Measurements from ENCODE around the gene IFNA13.
A peak's percentile ranks its signal among the peaks of the same experiment; 100 is the strongest.

IFNA13 gene

GRCh38 chr9:21340735-21341134 is 27.1 kb downstream of the IFNA13 start:
- DNase-seq, result no peak
- no peaks in the 10 kb centered on the region for H3K79me2 ChIP-seq (ENCODE audit: low read length)
- no peak overlapping the region for H2AFZ ChIP-seq (ENCODE audit: low read length)
- no peaks in the 10 kb centered on the region for H4K20me1 ChIP-seq (ENCODE audit: insufficient read depth, low read length)
- no peaks in the 10 kb centered on the region; the same call in 1 of the 2 replicates for H3K27me3 ChIP-seq (replicated peaks; ENCODE audit: insufficient read depth, low read length)
- H3K9me2 ChIP-seq (replicated peaks; ENCODE audit: insufficient read depth, low read length), result no peaks in the 10 kb centered on the region
- H3K4me3 ChIP-seq (ENCODE audit: low read length), result no peak overlapping the region
- H3K4me2 ChIP-seq (ENCODE audit: low read depth, low read length), result no peak overlapping the region
- no peak overlapping the region for H3K27ac ChIP-seq (ENCODE audit: low read length)
- no peaks in the 10 kb centered on the region for H3K9me3 ChIP-seq (replicated peaks; ENCODE audit: insufficient read depth, low read length)
- TF ChIP-seq CTCF (IDR thresholded peaks at IDR 0.05; ENCODE audit: low read length), result no peak
- TF ChIP-seq EZH2phosphoT487 (IDR thresholded peaks at IDR 0.05; ENCODE audit: low read length), result no peak
- TF ChIP-seq EZH2 (optimal IDR thresholded peaks at IDR 0.05; ENCODE audit: low read depth, low read length), result no peak
- no peaks in the 10 kb centered on the region for H3F3A ChIP-seq (ENCODE audit: insufficient read depth, low read length)
- no peak overlapping the region for H3K9ac ChIP-seq (ENCODE audit: low read length)
- H3K4me1 ChIP-seq (ENCODE audit: low read length), result no peaks in the 10 kb centered on the region
- no peaks in the 10 kb centered on the region for H3K36me3 ChIP-seq (replicated peaks; ENCODE audit: insufficient read depth, low read length)

- Histone ChIP-seq H3K36me3 (replicated peaks; ENCODE audit: insufficient read depth, low read length) (no peaks in the 10 kb centered on the region; the same call in 1 of the 2 replicates), H3K9me3 (replicated peaks; ENCODE audit: insufficient read depth, low read length) (no peaks in the 10 kb centered on the region), H3K4me3 (ENCODE audit: low read length) (no peak overlapping the region), H4K20me1 (ENCODE audit: insufficient read depth, low read length) (no peaks in the 10 kb centered on the region), H3K9ac (ENCODE audit: low read length) (no peak overlapping the region), H2AFZ (ENCODE audit: low read length) (no peak overlapping the region), H3K4me2 (ENCODE audit: low read depth, low read length) (no peak overlapping the region), H3K79me2 (ENCODE audit: low read length) (peaks cover 36% of the 10 kb centered on the region), H3K27ac (ENCODE audit: low read length) (no peak overlapping the region), H3K9me2 (replicated peaks; ENCODE audit: insufficient read depth, low read length) (no peaks in the 10 kb centered on the region), H3K4me1 (ENCODE audit: low read length) (no peaks in the 10 kb centered on the region; the same call in 1 of the 2 replicates), H3K27me3 (replicated peaks; ENCODE audit: insufficient read depth, low read length) (no peaks in the 10 kb centered on the region; the same call in 1 of the 2 replicates), H3F3A (ENCODE audit: insufficient read depth, low read length) (no peaks in the 10 kb centered on the region)
- TF ChIP-seq EZH2phosphoT487 (IDR thresholded peaks at IDR 0.05; ENCODE audit: low read length) (no peak), EZH2 (optimal IDR thresholded peaks at IDR 0.05; ENCODE audit: low read depth, low read length) (no peak)
- DNase-seq, result no peak
Observed at GRCh38 chr9:21336457-21336856, 31.4 kb downstream of the IFNA13 start.

- no peaks in the 10 kb centered on the region; the same call in 1 of the 2 replicates for H3K36me3 ChIP-seq (replicated peaks; ENCODE audit: insufficient read depth, low read length)
- H3K79me2 ChIP-seq (ENCODE audit: low read length), result peaks cover 43% of the 10 kb centered on the region
- peak; percentile 79 for DNase-seq
- peak within 1 kb of the TSS; percentile 77 for H3K4me2 ChIP-seq (ENCODE audit: low read depth, low read length)
- H3K4me3 ChIP-seq (ENCODE audit: low read length), result peak within 1 kb of the TSS; percentile 87
- H3F3A ChIP-seq (ENCODE audit: insufficient read depth, low read length), result no peaks in the 10 kb centered on the region
- TF ChIP-seq EZH2phosphoT487 (IDR thresholded peaks at IDR 0.05; ENCODE audit: low read length), result no peak
- H2AFZ ChIP-seq (ENCODE audit: low read length), result peak within 1 kb of the TSS; percentile 65
- peak within 1 kb of the TSS; percentile 82 for H3K9ac ChIP-seq (ENCODE audit: low read length)
- no peaks in the 10 kb centered on the region; the same call in 1 of the 2 replicates for H3K27me3 ChIP-seq (replicated peaks; ENCODE audit: insufficient read depth, low read length)
- no peaks in the 10 kb centered on the region; the same call in 1 of the 2 replicates for H3K4me1 ChIP-seq (ENCODE audit: low read length)
- no peaks in the 10 kb centered on the region for H3K9me3 ChIP-seq (replicated peaks; ENCODE audit: insufficient read depth, low read length)
- H3K9me2 ChIP-seq (replicated peaks; ENCODE audit: insufficient read depth, low read length), result no peaks in the 10 kb centered on the region
- H4K20me1 ChIP-seq (ENCODE audit: insufficient read depth, low read length), result no peaks in the 10 kb centered on the region
- peak within 1 kb of the TSS; percentile 72; the same call in 1 of the 2 replicates for H3K27ac ChIP-seq (ENCODE audit: low read length)
Observed at GRCh38 chr9:21334701-21335632, 32.9 kb downstream of the IFNA13 start, which contains the start of gene KLHL9. Gene KLHL9 (minus strand): TSS chr9:21335404. CDS start chr9:21334859, 545 bp downstream.

- no peaks in the 10 kb centered on the region; the same call in 1 of the 2 replicates for H3K4me1 ChIP-seq (ENCODE audit: low read length)
- DNase-seq, result no peak
- H3K9me3 ChIP-seq (replicated peaks; ENCODE audit: insufficient read depth, low read length), result no peaks in the 10 kb centered on the region
- no peaks in the 10 kb centered on the region for H3K27me3 ChIP-seq (replicated peaks; ENCODE audit: insufficient read depth, low read length)
- H3K27ac ChIP-seq (ENCODE audit: low read length), result no peak overlapping the region
- no peaks in the 10 kb centered on the region; the same call in 1 of the 2 replicates for H3K36me3 ChIP-seq (replicated peaks; ENCODE audit: insufficient read depth, low read length)
- no peak overlapping the region for H3K4me3 ChIP-seq (ENCODE audit: low read length)
- H3K9me2 ChIP-seq (replicated peaks; ENCODE audit: insufficient read depth, low read length), result no peaks in the 10 kb centered on the region
- no peak overlapping the region for H3K4me2 ChIP-seq (ENCODE audit: low read depth, low read length)
- no peak for TF ChIP-seq CTCF (IDR thresholded peaks at IDR 0.05; ENCODE audit: low read length)
- no peak for TF ChIP-seq EZH2 (optimal IDR thresholded peaks at IDR 0.05; ENCODE audit: low read depth, low read length)
- no peak for TF ChIP-seq EZH2phosphoT487 (IDR thresholded peaks at IDR 0.05; ENCODE audit: low read length)
- no peak overlapping the region for H3K9ac ChIP-seq (ENCODE audit: low read length)
- no peak overlapping the region for H2AFZ ChIP-seq (ENCODE audit: low read length)
- no peaks in the 10 kb centered on the region for H3F3A ChIP-seq (ENCODE audit: insufficient read depth, low read length)
- H4K20me1 ChIP-seq (ENCODE audit: insufficient read depth, low read length), result no peaks in the 10 kb centered on the region
- peaks cover 43% of the 10 kb centered on the region for H3K79me2 ChIP-seq (ENCODE audit: low read length)
Observed at GRCh38 chr9:21333226-21333625, 34.6 kb downstream of the IFNA13 start.

Data from MM.1S (cell line).